ENCODE measurements around the gene CARMIL3. TPM values are rescaled to one million over a fixed set of nuclear protein-coding genes. Genes with fewer than 3 reads are reported as not detected.

CARMIL3 gene
- total RNA-seq, 2 donors from 2014 or later: 0.59 to 3.9 TPM

DNA sequence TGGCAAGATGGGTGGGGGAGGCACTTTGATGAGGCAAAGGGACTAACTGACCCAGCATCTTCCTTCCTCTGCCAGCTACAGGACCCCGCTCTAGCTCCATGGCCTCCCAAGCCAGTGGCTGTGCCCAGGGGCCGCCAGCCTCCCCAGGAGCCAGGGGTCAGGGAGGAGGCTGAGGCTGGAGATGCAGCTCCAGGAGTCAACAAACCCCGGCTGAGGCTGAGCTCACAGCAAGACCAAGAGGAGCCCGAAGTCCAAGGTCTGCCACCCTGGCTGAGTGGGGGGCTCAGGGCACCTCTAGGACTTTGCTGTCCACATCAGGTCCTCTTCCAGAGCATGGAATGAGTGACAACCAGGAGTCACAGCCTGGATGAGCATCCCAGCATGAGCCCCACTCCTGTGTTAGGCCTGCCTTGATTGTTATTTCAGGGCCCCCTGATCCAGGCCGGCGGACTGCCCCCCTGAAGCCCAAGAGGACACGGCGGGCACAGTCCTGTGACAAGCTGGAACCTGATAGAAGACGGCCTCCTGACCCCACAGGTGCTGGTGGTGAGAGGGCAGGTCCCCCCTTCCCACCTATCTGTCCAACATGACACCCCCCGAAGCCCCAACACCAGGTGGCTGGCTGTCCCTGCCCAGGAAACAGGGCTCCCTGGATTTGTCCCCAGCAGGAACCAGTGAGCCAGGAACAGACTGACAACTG, 17.1 kb downstream of the CARMIL3 start:
- no peaks in the 10 kb centered on the region for H3K36me3 ChIP-seq
- 89% methylated on average over 10 of the region's 10 CpGs for WGBS
- H3K27me3 ChIP-seq (replicated peaks; ENCODE audit: insufficient read depth): no peaks in the 10 kb centered on the region
- H3K27ac ChIP-seq: no peak overlapping the region
- TF ChIP-seq, protein P1, sequence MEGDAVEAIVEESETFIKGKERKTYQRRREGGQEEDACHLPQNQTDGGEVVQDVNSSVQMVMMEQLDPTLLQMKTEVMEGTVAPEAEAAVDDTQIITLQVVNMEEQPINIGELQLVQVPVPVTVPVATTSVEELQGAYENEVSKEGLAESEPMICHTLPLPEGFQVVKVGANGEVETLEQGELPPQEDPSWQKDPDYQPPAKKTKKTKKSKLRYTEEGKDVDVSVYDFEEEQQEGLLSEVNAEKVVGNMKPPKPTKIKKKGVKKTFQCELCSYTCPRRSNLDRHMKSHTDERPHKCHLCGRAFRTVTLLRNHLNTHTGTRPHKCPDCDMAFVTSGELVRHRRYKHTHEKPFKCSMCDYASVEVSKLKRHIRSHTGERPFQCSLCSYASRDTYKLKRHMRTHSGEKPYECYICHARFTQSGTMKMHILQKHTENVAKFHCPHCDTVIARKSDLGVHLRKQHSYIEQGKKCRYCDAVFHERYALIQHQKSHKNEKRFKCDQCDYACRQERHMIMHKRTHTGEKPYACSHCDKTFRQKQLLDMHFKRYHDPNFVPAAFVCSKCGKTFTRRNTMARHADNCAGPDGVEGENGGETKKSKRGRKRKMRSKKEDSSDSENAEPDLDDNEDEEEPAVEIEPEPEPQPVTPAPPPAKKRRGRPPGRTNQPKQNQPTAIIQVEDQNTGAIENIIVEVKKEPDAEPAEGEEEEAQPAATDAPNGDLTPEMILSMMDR (IDR thresholded peaks at IDR 0.05): no peak
- no peak for TF ChIP-seq POLR2AphosphoS5 (IDR thresholded peaks at IDR 0.05)
- TF ChIP-seq POLR2A (IDR thresholded peaks at IDR 0.05): no peak
- intact Hi-C loops (cut with DNase I): no loop called here
- H3K9me3 ChIP-seq: no peaks in the 10 kb centered on the region
- no peak overlapping the region for H3K4me3 ChIP-seq
- no peaks in the 10 kb centered on the region for H3K4me1 ChIP-seq (replicated peaks)
- no peak for DNase-seq (ENCODE audit: low spot score)

DNA sequence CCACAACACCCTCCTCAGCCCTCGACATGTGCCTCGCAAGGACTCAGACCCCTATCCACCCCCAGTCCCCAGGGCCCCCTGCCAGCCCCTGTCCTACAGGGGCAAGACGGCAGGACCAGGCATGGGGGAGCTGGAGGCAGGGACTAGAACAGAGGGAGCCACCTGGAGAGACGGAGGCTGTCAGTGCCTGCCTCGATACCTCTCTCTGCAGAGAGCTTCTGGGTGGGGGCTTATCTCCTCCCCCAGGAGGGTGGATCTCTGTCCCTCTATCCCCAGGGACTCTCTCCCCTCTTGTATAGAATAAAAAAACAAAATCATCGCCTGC, 17.6 kb downstream of the CARMIL3 start:
- no peaks in the 10 kb centered on the region for H3K4me1 ChIP-seq (replicated peaks)
- H3K9me3 ChIP-seq: no peaks in the 10 kb centered on the region
- no peaks in the 10 kb centered on the region for H3K36me3 ChIP-seq
- no peaks in the 10 kb centered on the region for H3K27me3 ChIP-seq (replicated peaks; ENCODE audit: insufficient read depth)
- TF ChIP-seq, protein P1 (IDR thresholded peaks at IDR 0.05): no peak
- no peak for TF ChIP-seq POLR2AphosphoS5 (IDR thresholded peaks at IDR 0.05)
- TF ChIP-seq POLR2A (IDR thresholded peaks at IDR 0.05): no peak
- no peak for DNase-seq (ENCODE audit: low spot score)
- intact Hi-C loops (cut with DNase I): no loop called here
- H3K4me3 ChIP-seq: no peak overlapping the region
- no peak overlapping the region for H3K27ac ChIP-seq
- 89% methylated on average over 6 of the region's 6 CpGs for WGBS

DNA sequence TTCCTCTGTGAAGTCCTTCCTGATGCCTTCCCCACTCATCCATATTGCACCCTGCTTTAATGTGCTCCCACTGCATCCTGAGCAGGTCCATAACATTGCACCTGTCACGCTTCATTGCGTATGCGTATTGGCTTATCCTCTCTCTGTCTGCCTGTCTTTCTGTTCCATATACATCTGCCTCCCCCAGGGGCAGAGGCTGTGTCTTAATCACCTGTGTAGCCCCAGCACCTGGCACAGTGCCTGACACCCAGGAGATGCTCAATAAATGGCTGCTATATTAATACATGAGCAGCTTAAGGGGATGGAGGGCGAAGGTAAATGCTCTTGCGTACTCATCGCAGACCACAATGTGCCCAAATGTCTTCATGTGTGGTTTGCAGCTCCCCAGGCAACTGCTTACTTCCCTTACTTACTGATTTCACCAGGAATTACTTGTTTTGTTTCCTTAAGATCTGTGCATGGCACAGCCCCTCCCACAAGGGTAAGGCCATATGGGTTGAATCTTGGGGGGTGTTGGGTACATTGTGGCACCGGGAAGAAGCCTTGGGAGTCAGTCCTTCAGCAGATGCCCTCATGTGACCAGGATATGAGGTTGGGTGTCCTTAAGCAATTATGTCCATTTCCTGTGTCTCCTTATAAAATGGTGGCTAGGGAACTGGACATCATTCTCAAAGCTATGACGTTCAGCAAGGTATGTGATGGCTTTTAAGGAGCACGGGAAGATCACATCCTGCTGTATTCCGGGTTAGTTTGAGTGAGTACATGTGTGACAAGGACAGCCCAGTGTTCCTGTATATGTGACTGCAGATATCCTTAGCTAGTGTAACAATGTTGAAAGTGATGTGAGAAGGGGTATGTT, 18.7 kb downstream of the CARMIL3 start:
- intact Hi-C loops (cut with DNase I): no loop called here
- H3K36me3 ChIP-seq: no peaks in the 10 kb centered on the region
- no peak overlapping the region for H3K27ac ChIP-seq
- 77% methylated on average over 10 of the region's 10 CpGs for WGBS
- H3K4me1 ChIP-seq (replicated peaks): no peaks in the 10 kb centered on the region
- H3K4me3 ChIP-seq: no peak overlapping the region
- H3K27me3 ChIP-seq (replicated peaks; ENCODE audit: insufficient read depth): no peaks in the 10 kb centered on the region
- H3K9me3 ChIP-seq: no peaks in the 10 kb centered on the region
- no peak for DNase-seq (ENCODE audit: low spot score)
- TF ChIP-seq POLR2AphosphoS5 (IDR thresholded peaks at IDR 0.05) (no peak), POLR2A (IDR thresholded peaks at IDR 0.05) (no peak)
- TF ChIP-seq, protein P1 (IDR thresholded peaks at IDR 0.05): no peak

DNA sequence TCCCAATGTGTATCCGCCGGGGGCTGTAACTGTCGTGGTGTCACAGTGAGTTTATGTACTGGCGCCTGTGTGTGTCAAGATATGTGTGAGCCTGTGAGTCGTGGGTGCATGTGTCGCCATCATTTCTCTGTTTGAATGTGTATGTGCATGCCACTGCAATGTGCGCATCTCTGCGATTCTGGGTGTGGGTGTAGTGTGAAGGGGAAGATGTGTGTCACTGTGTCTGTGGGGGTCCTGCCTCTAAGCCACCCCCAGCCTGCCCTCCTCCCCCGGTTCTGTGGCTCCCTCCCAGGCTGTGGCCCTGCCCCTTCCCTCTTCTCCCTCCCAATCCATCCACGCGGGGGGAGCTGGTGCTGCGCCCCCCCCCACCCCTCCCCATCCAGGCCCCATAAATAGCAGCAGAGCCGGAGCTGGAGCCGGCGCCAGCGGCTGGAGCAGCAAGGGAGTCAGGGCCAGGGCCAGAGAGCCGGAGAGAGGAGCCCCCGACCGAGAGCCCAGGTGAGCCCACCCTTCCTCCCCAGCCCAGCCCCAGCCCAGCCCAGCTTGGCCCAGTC, 19.4 kb downstream of the CARMIL3 start, which contains the start of gene CPNE6:
TSS of gene CPNE6 (plus strand) at position 419 of the 554 bp plus-strand sequence. CDS start 1,375 bp downstream, outside the sequence.
- no peak for TF ChIP-seq POLR2AphosphoS5 (IDR thresholded peaks at IDR 0.05)
- no peaks in the 10 kb centered on the region for H3K9me3 ChIP-seq
- no peak within 1 kb of the TSS for H3K4me3 ChIP-seq
- intact Hi-C loops (cut with DNase I): no loop called here
- 48% methylated on average over 17 of the region's 19 CpGs for WGBS
- no peaks in the 10 kb centered on the region for H3K4me1 ChIP-seq (replicated peaks)
- no peak for DNase-seq (ENCODE audit: low spot score)
- H3K27me3 ChIP-seq (replicated peaks; ENCODE audit: insufficient read depth): no peaks in the 10 kb centered on the region
- H3K36me3 ChIP-seq: no peaks in the 10 kb centered on the region
- H3K27ac ChIP-seq: no peak within 1 kb of the TSS

DNA sequence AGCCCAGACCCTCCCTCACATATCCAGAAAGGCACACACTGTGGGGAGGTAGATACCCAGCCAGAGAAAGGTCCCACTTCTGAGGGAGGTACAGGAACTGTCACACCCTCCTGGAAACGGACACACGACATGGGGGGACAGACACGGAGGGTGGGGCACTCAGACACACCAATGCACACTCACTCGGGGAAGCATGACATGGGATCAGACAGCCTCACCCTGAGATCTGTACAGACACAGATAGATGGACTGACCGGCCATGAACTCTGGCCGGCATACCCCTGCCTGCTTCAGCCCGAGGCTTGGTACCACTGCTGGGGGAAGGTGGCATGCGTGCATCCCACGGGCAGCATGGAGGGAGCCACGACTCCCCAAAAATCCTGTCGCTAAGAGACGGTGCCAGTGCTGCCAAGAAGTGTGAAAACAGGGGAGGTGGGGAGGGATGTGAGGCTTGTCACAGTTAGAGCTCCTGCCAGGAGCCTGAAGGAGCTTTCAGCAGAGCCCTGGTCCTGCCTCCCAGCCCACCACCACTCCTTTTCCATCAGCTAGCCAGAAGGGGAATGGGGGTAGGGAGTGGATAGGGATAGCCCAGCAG, 20.1 kb downstream of the CARMIL3 start:
- TF ChIP-seq, protein P1 (IDR thresholded peaks at IDR 0.05): no peak
- TF ChIP-seq POLR2A (IDR thresholded peaks at IDR 0.05) (no peak), POLR2AphosphoS5 (IDR thresholded peaks at IDR 0.05) (no peak)
- no peaks in the 10 kb centered on the region for H3K4me1 ChIP-seq (replicated peaks)
- DNase-seq (ENCODE audit: low spot score): no peak
- H3K36me3 ChIP-seq: no peaks in the 10 kb centered on the region
- no peaks in the 10 kb centered on the region for H3K9me3 ChIP-seq
- WGBS: 43% methylated on average over 12 of the region's 12 CpGs
- H3K27ac ChIP-seq: no peak overlapping the region
- no peak overlapping the region for H3K4me3 ChIP-seq
- intact Hi-C loops (cut with DNase I): no loop called here
- H3K27me3 ChIP-seq (replicated peaks; ENCODE audit: insufficient read depth): no peaks in the 10 kb centered on the region

Data from prostate gland (tissue), 2 donors.